OCI-LY3 (cell line): Measurements from ENCODE around the gene IL1B.

Experiments
- CTCF ChIP-seq: fragments of 200-600, 300-600 bp; sonication (generic); IDR thresholded peaks from 2 replicates; pipeline ENCODE4 v1.5.1; 2014; ENCODE audit warnings: antibody characterized with exemption, low read length, low read depth
- EZH2phosphoT487 ChIP-seq: fragments of 200-600 bp; shearing (Covaris generic); IDR thresholded peaks from 2 replicates; pipeline ENCODE4 v1.6.1; 2018; ENCODE audit warnings: antibody characterized with exemption, mixed run types, low read depth

GRCh38 chr2:112870841-112871835, 34.6 kb upstream of the IL1B start:
- TF ChIP-seq EZH2phosphoT487 (no peak), CTCF (no peak)
